ENCODE data around the gene CEP72. TPM values are rescaled to one million over a fixed set of nuclear protein-coding genes. Genes with fewer than 3 reads are reported as not detected.

The CEP72 gene
- total and polyA plus RNA-seq, 4 donors, result 1.3 to 5.9 (median 2.6) TPM

DNA sequence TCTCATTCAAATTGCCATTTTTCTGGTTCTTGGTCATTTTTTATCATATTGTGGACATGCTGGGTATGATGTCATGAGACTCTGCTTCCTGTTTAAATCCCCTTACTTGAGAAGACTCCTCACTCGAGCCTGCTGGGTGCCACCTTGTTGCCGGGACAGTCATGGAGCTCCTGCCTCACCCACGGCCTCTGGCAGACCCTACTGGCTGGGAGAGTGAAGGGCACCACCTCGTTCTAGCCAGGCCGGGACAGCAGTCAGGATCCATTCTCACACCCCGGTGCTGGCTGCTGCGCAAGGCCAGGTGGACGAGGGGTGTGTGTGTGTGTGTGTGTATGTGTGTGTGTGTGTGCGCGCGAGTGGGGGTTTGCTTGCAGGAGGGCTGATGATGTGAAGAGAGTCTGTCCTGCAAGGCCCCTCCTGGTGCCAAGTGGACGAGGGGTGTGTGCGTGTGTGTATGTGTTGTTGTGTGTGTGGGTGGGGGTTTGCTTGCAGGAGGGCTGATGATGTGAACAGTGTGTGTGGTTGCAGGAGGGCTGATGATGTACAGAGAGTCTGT is 4.4 kb downstream of the CEP72 start (continued):
- TF ChIP-seq ZBTB33 (IDR thresholded peaks at IDR 0.05), result no peak

- H3K9me3 ChIP-seq (ENCODE audit: control insufficient read depth in 4 of 4, low read length in 3 of 4), result no peaks in the 10 kb centered on the region
- DNase-seq (ENCODE audit: low spot score), result no peak
- no peaks in the 10 kb centered on the region for H3K27me3 ChIP-seq (ENCODE audit: control insufficient read depth in 4 of 4, insufficient read depth in 4 of 4, low read length in 3 of 4)
- H3K4me1 ChIP-seq (ENCODE audit: control insufficient read depth in 4 of 4, insufficient read depth in 4 of 4, low read length in 3 of 4), result peaks cover 0 to 14% (median 4%) of the 10 kb centered on the region in 4 donors
- no peak overlapping the region for H3K27ac ChIP-seq (ENCODE audit: low read depth in 1 of 2, low read length in 2 of 2)
- H3K9ac ChIP-seq (ENCODE audit: low read depth in 1 of 2, low read length in 2 of 2), result no peak overlapping the region
- H3K4me3 ChIP-seq (ENCODE audit: low read depth in 1 of 3, low read length in 3 of 3), result no peak overlapping the region
- TF ChIP-seq GABPA (IDR thresholded peaks at IDR 0.05 in 1 of 2, conservative IDR thresholded peaks at IDR 0.05 in 1 of 2) (no peak), SP1 (IDR thresholded peaks at IDR 0.05) (no peak), NR2F2 (IDR thresholded peaks at IDR 0.05) (no peak), YY1 (IDR thresholded peaks at IDR 0.05) (no peak), FOXA2 (IDR thresholded peaks at IDR 0.05) (no peak), TAF1 (conservative IDR thresholded peaks at IDR 0.05) (no peak), ATF3 (IDR thresholded peaks at IDR 0.05) (no peak), HNF4G (IDR thresholded peaks at IDR 0.05) (no peak), CTCF (IDR thresholded peaks at IDR 0.05; ENCODE audit: low read depth, low read length, missing input control) (no peak), EGR1 (IDR thresholded peaks at IDR 0.05; ENCODE audit: low read depth in 2 of 2) (no peak), JUND (IDR thresholded peaks at IDR 0.05) (no peak), HNF4A (conservative IDR thresholded peaks at IDR 0.05) (no peak), REST (IDR thresholded peaks at IDR 0.05) (no peak), FOXA1 (IDR thresholded peaks at IDR 0.05) (no peak), RAD21 (IDR thresholded peaks at IDR 0.05) (no peak), MAX (IDR thresholded peaks at IDR 0.05) (no peak), ZBTB33 (IDR thresholded peaks at IDR 0.05) (no peak), RXRA (IDR thresholded peaks at IDR 0.05) (no peak)
- WGBS, result 97% methylated on average over 12 of the region's 12 CpGs
- H3K36me3 ChIP-seq (ENCODE audit: control insufficient read depth in 4 of 4, insufficient read depth in 3 of 4, low read depth in 1 of 4, low read length in 3 of 4), result peaks cover 11 to 25% (median 14%) of the 10 kb centered on the region in 4 donors
Observed at GRCh38 chr5:617896-618295, 5.8 kb downstream of the CEP72 start.
